ENCODE measurements around the gene MTIF2.
A peak's percentile ranks its signal among the peaks of the same experiment; 100 is the strongest.

MTIF2 gene

GRCh38 chr2:55232863-55233657, 36.0 kb downstream of the MTIF2 start:
- H3K9me2 ChIP-seq (replicated peaks; ENCODE audit: insufficient read depth, low read length) = no peaks in the 10 kb centered on the region
- H3K79me2 ChIP-seq (ENCODE audit: low read length) = peaks cover 48% of the 10 kb centered on the region
- peak; percentile 45 for DNase-seq
- peaks cover 42% of the 10 kb centered on the region for H3F3A ChIP-seq (ENCODE audit: insufficient read depth, low read length)
- H3K9me3 ChIP-seq (replicated peaks; ENCODE audit: insufficient read depth, low read length) = no peaks in the 10 kb centered on the region
- no peaks in the 10 kb centered on the region for H3K27me3 ChIP-seq (replicated peaks; ENCODE audit: insufficient read depth, low read length)
- H3K4me1 ChIP-seq (ENCODE audit: low read length) = peaks cover 15% of the 10 kb centered on the region; the same call in 1 of the 2 replicates
- H3K9ac ChIP-seq (ENCODE audit: low read length) = peak overlapping the region; percentile 96
- TF ChIP-seq, protein P1, sequence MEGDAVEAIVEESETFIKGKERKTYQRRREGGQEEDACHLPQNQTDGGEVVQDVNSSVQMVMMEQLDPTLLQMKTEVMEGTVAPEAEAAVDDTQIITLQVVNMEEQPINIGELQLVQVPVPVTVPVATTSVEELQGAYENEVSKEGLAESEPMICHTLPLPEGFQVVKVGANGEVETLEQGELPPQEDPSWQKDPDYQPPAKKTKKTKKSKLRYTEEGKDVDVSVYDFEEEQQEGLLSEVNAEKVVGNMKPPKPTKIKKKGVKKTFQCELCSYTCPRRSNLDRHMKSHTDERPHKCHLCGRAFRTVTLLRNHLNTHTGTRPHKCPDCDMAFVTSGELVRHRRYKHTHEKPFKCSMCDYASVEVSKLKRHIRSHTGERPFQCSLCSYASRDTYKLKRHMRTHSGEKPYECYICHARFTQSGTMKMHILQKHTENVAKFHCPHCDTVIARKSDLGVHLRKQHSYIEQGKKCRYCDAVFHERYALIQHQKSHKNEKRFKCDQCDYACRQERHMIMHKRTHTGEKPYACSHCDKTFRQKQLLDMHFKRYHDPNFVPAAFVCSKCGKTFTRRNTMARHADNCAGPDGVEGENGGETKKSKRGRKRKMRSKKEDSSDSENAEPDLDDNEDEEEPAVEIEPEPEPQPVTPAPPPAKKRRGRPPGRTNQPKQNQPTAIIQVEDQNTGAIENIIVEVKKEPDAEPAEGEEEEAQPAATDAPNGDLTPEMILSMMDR (IDR thresholded peaks at IDR 0.05; ENCODE audit: low read length) = no peak
- no peak for TF ChIP-seq EZH2 (optimal IDR thresholded peaks at IDR 0.05; ENCODE audit: low read depth, low read length)
- TF ChIP-seq EZH2phosphoT487 (IDR thresholded peaks at IDR 0.05; ENCODE audit: low read length) = no peak
- peaks cover 3% of the 10 kb centered on the region; the same call in 1 of the 2 replicates for H3K36me3 ChIP-seq (replicated peaks; ENCODE audit: insufficient read depth, low read length)
- peak overlapping the region; percentile 79 for H3K4me2 ChIP-seq (ENCODE audit: low read depth, low read length)
- peak overlapping the region; percentile 83 for H3K27ac ChIP-seq (ENCODE audit: low read length)
- peak overlapping the region; percentile 96 for H3K4me3 ChIP-seq (ENCODE audit: low read length)
- no peaks in the 10 kb centered on the region; the same call in 1 of the 2 replicates for H4K20me1 ChIP-seq (ENCODE audit: insufficient read depth, low read length)
- H2AFZ ChIP-seq (ENCODE audit: low read length) = peak overlapping the region; percentile 90

DNA sequence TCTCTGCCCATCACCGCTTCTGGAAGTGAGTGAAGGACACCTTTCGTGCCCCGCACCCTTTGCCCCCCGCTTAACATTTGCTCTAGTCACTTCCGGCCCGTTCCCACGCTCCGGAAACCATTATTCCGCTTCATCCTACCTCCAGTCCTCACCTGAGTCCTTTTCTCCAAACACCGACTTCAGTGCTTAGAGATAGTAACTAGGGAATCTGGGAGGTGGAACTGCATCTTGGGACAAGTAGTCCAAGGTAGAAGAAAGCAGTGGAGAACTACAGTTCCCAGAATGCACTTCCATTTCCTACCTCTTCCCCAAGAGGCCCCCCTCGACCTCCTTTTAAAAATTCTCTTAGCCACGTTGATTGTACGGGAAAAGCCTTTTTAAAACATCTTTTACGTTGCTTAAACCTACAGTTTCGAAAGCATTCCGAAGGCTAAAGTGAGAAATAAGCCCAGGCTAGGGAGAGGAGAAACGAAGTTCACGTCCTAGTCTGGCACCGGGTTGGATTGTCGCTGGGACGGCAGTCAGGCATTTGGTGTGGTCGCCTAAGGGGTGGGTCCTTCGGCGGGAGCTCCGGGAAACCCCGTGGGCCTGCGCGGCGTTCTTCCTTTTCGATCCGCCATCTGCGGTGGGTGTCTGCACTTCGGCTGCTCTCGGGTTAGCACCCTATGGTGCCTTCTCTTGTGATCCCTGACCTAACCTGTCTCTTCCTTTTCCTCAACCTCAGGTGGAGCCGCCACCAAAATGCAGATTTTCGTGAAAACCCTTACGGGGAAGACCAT, 36.8 kb downstream of the MTIF2 start, which contains the start of the genes CLHC1 and RPS27A:
Gene CLHC1, minus strand, starts transcription at position 210 of the 779 bp plus-strand sequence. CDS start 9,882 bp downstream, outside the sequence.
Gene RPS27A, plus strand, starts transcription at position 605 of the 779 bp plus-strand sequence. Its CDS starts 137 bp downstream, at position 742.
- H3K27me3 ChIP-seq (replicated peaks; ENCODE audit: insufficient read depth, low read length) = no peaks in the 10 kb centered on the region
- H3K9ac ChIP-seq (ENCODE audit: low read length) = peak within 1 kb of the TSS; percentile 96
- peaks cover 15% of the 10 kb centered on the region; the same call in 1 of the 2 replicates for H3K4me1 ChIP-seq (ENCODE audit: low read length)
- peak within 1 kb of the TSS; percentile 79 for H3K4me2 ChIP-seq (ENCODE audit: low read depth, low read length)
- no peaks in the 10 kb centered on the region; the same call in 1 of the 2 replicates for H4K20me1 ChIP-seq (ENCODE audit: insufficient read depth, low read length)
- H3K9me2 ChIP-seq (replicated peaks; ENCODE audit: insufficient read depth, low read length) = no peaks in the 10 kb centered on the region
- peak; percentile 90 for DNase-seq
- no peaks in the 10 kb centered on the region for H3K9me3 ChIP-seq (replicated peaks; ENCODE audit: insufficient read depth, low read length)
- peaks cover 41% of the 10 kb centered on the region for H3F3A ChIP-seq (ENCODE audit: insufficient read depth, low read length)
- H3K36me3 ChIP-seq (replicated peaks; ENCODE audit: insufficient read depth, low read length) = peaks cover 3% of the 10 kb centered on the region; the same call in 1 of the 2 replicates
- TF ChIP-seq EZH2phosphoT487 (IDR thresholded peaks at IDR 0.05; ENCODE audit: low read length) (no peak), EZH2 (optimal IDR thresholded peaks at IDR 0.05; ENCODE audit: low read depth, low read length) (no peak)
- TF ChIP-seq, protein P1 (IDR thresholded peaks at IDR 0.05; ENCODE audit: low read length) = no peak
- peaks cover 48% of the 10 kb centered on the region for H3K79me2 ChIP-seq (ENCODE audit: low read length)
- peak within 1 kb of the TSS; percentile 90 for H2AFZ ChIP-seq (ENCODE audit: low read length)
- H3K27ac ChIP-seq (ENCODE audit: low read length) = peak within 1 kb of the TSS; percentile 83
- peak within 1 kb of the TSS; percentile 96 for H3K4me3 ChIP-seq (ENCODE audit: low read length)

DNA sequence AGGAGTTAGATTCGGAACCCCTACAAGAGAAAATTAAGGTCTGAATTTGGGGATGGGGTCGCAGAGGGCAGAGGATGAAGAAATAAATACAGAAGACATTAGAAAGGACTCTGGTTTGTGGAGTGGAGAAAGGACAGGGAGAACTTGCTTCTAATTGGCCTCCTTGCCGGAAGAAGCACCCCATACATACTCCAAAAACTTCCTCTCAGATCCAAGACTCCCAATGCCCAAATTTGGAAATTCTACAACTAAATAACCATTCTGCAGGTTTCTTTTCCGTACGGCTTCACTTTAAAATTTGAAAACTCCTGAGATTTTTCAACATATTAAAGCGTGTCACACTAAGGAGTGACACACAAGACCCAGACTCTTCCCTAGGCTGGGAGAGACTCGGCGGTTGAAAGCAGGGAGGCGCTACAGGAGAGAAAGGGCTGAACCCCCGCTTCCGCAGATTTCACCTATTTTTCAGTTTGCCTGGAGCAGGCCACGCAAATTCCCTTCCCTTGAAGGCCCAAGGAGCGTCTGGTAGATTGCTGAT, 37.4 kb downstream of the MTIF2 start:
- H3K4me3 ChIP-seq (ENCODE audit: low read length) = peak overlapping the region; percentile 96
- peak overlapping the region; percentile 83; the same call in 1 of the 2 replicates for H3K27ac ChIP-seq (ENCODE audit: low read length)
- TF ChIP-seq, protein P1 (IDR thresholded peaks at IDR 0.05; ENCODE audit: low read length) = no peak
- no peak for TF ChIP-seq EZH2 (optimal IDR thresholded peaks at IDR 0.05; ENCODE audit: low read depth, low read length)
- no peak for TF ChIP-seq EZH2phosphoT487 (IDR thresholded peaks at IDR 0.05; ENCODE audit: low read length)
- peak overlapping the region; percentile 90 for H2AFZ ChIP-seq (ENCODE audit: low read length)
- peak overlapping the region; percentile 79 for H3K4me2 ChIP-seq (ENCODE audit: low read depth, low read length)
- H3K79me2 ChIP-seq (ENCODE audit: low read length) = peaks cover 48% of the 10 kb centered on the region
- no peaks in the 10 kb centered on the region for H3K27me3 ChIP-seq (replicated peaks; ENCODE audit: insufficient read depth, low read length)
- peaks cover 15% of the 10 kb centered on the region; the same call in 1 of the 2 replicates for H3K4me1 ChIP-seq (ENCODE audit: low read length)
- no peaks in the 10 kb centered on the region for H3K9me3 ChIP-seq (replicated peaks; ENCODE audit: insufficient read depth, low read length)
- DNase-seq = no peak
- H3F3A ChIP-seq (ENCODE audit: insufficient read depth, low read length) = peaks cover 35% of the 10 kb centered on the region
- H3K9ac ChIP-seq (ENCODE audit: low read length) = peak overlapping the region; percentile 96
- H3K9me2 ChIP-seq (replicated peaks; ENCODE audit: insufficient read depth, low read length) = no peaks in the 10 kb centered on the region
- no peaks in the 10 kb centered on the region; the same call in 1 of the 2 replicates for H4K20me1 ChIP-seq (ENCODE audit: insufficient read depth, low read length)
- H3K36me3 ChIP-seq (replicated peaks; ENCODE audit: insufficient read depth, low read length) = peaks cover 3% of the 10 kb centered on the region; the same call in 1 of the 2 replicates
